Activated CD4-positive, alpha-beta memory T cell treated with anti-CD3 and anti-CD28 coated beads, Interleukin-2, amount 10 ng/mL, durations not matched to agents 7 days and 5 days (primary cell): ENCODE measurements around the gene ARID3A. TPM values are rescaled to one million over a fixed set of nuclear protein-coding genes. Genes with fewer than 3 reads are reported as not detected.

ENCODE experiments used
- CTCF ChIA-PET: fragments of 350-600 bp; sonication (Branson Sonifier 250); formaldehyde crosslinking; loops from one replicate; lab custom pipeline; 2021; ENCODE audit warnings: antibody characterized with exemption, inconsistent platforms; lab: Charles Lee
- POLR2A ChIA-PET: fragments of 350-600 bp; sonication (Branson Sonifier 250); formaldehyde crosslinking; loops from one replicate; lab custom pipeline; 2021; ENCODE audit warnings: antibody characterized with exemption; lab: Charles Lee
- DNase-seq: peaks from one replicate; pipeline ENCODE4 v3.0.0-alpha.2; 2020
- H3K27ac Mint-ChIP-seq: one replicate; pipeline ENCODE4 v1.8.0; 2021; ENCODE audit warnings: mild to moderate bottlenecking, mixed read lengths
- H3K27me3 Mint-ChIP-seq: one replicate; pipeline ENCODE4 v1.8.0; 2021; ENCODE audit warnings: mixed read lengths
- H3K36me3 Mint-ChIP-seq: one replicate; pipeline ENCODE4 v1.8.0; 2021; ENCODE audit warnings: low read depth, mixed read lengths
- H3K4me1 Mint-ChIP-seq: one replicate; pipeline ENCODE4 v1.8.0; 2021; ENCODE audit warnings: mixed read lengths
- H3K4me3 Mint-ChIP-seq: one replicate; pipeline ENCODE4 v1.8.0; 2021; ENCODE audit warnings: mild to moderate bottlenecking, mixed read lengths
- H3K9me3 Mint-ChIP-seq: one replicate; pipeline ENCODE4 v1.8.0; 2021; ENCODE audit warnings: mixed read lengths
- total RNA-seq, 2 experiments: library from RNA; stranded (reverse); gene quantifications; one replicate each; pipeline ENCODE4 v1.2.3, GENCODE V29; 2021

Gene ARID3A
- total RNA-seq, 2 experiments from 2014 or later = 32.4 to 34.0 TPM

- CTCF ChIA-PET = no interaction called here
- no peak for DNase-seq
- Mint-ChIP-seq H3K36me3 (peaks cover 20% of the 10 kb centered on the region), H3K4me1 (peaks cover 16% of the 10 kb centered on the region), H3K9me3 (no peaks in the 10 kb centered on the region), H3K27me3 (no peaks in the 10 kb centered on the region), H3K27ac (no peak overlapping the region), H3K4me3 (no peak overlapping the region)
- POLR2A ChIA-PET = no interaction called here
Measured at GRCh38 chr19:989381-990081, 63.7 kb downstream of the ARID3A start.

GRCh38 chr19:990119-990571, 64.3 kb downstream of the ARID3A start:
- Mint-ChIP-seq H3K4me3 (no peak overlapping the region), H3K9me3 (no peaks in the 10 kb centered on the region), H3K4me1 (peaks cover 10% of the 10 kb centered on the region), H3K36me3 (peaks cover 20% of the 10 kb centered on the region), H3K27me3 (no peaks in the 10 kb centered on the region), H3K27ac (no peak overlapping the region)
- CTCF ChIA-PET = no interaction called here
- no peak for DNase-seq
- POLR2A ChIA-PET = no interaction called here

GRCh38 chr19:990746-991145, 64.9 kb downstream of the ARID3A start:
- Mint-ChIP-seq H3K4me1 (peaks cover 7% of the 10 kb centered on the region), H3K27me3 (no peaks in the 10 kb centered on the region), H3K9me3 (no peaks in the 10 kb centered on the region), H3K4me3 (no peak overlapping the region), H3K36me3 (peaks cover 20% of the 10 kb centered on the region), H3K27ac (no peak overlapping the region)
- POLR2A ChIA-PET = no interaction called here
- CTCF ChIA-PET = no interaction called here
- DNase-seq = no peak

GRCh38 chr19:991174-991931, 65.5 kb downstream of the ARID3A start:
- Mint-ChIP-seq H3K4me3 (no peak overlapping the region), H3K36me3 (peaks cover 19% of the 10 kb centered on the region), H3K27ac (no peak overlapping the region), H3K4me1 (peaks cover 8% of the 10 kb centered on the region), H3K27me3 (peaks cover 2% of the 10 kb centered on the region), H3K9me3 (no peaks in the 10 kb centered on the region)
- POLR2A ChIA-PET = no interaction called here
- peak; percentile 66 for DNase-seq
- CTCF ChIA-PET = no interaction called here

GRCh38 chr19:991932-992669, 66.3 kb downstream of the ARID3A start:
- CTCF ChIA-PET = no interaction called here
- H3K36me3 Mint-ChIP-seq = peaks cover 13% of the 10 kb centered on the region
- DNase-seq = no peak
- POLR2A ChIA-PET = no interaction called here
- no peak overlapping the region for H3K27ac Mint-ChIP-seq
- H3K4me1 Mint-ChIP-seq = peaks cover 11% of the 10 kb centered on the region
- no peak overlapping the region for H3K4me3 Mint-ChIP-seq
- H3K27me3 Mint-ChIP-seq = peaks cover 6% of the 10 kb centered on the region
- no peaks in the 10 kb centered on the region for H3K9me3 Mint-ChIP-seq

- H3K36me3 Mint-ChIP-seq = peaks cover 11% of the 10 kb centered on the region
Measured at GRCh38 chr19:992670-993055, 66.8 kb downstream of the ARID3A start.

GRCh38 chr19:993361-993830, 67.6 kb downstream of the ARID3A start:
- POLR2A ChIA-PET = no interaction called here
- CTCF ChIA-PET = no interaction called here
- H3K9me3 Mint-ChIP-seq = no peaks in the 10 kb centered on the region

More at GRCh38 chr19:992670-993055, 66.8 kb downstream of the ARID3A start:
- no peak for DNase-seq
- H3K27ac Mint-ChIP-seq = no peak overlapping the region
- peaks cover 8% of the 10 kb centered on the region for H3K27me3 Mint-ChIP-seq
- no peak overlapping the region for H3K4me3 Mint-ChIP-seq
- peaks cover 11% of the 10 kb centered on the region for H3K4me1 Mint-ChIP-seq
- H3K9me3 Mint-ChIP-seq = no peaks in the 10 kb centered on the region
- ChIA-PET POLR2A (no interaction called here), CTCF (no interaction called here)

GRCh38 chr19:993831-994393, 68.1 kb downstream of the ARID3A start:
- Mint-ChIP-seq H3K4me1 (peaks cover 11% of the 10 kb centered on the region), H3K27ac (no peak overlapping the region), H3K27me3 (peaks cover 17% of the 10 kb centered on the region), H3K36me3 (peaks cover 11% of the 10 kb centered on the region), H3K4me3 (no peak overlapping the region), H3K9me3 (no peaks in the 10 kb centered on the region)
- POLR2A ChIA-PET = no interaction called here
- CTCF ChIA-PET = interaction anchor here (0.7 kb wide), 1 partner anchor 28 kb away, joined by 3 read pairs; no protein-coding TSS in a partner anchor
- no peak for DNase-seq

More at GRCh38 chr19:993361-993830, 67.6 kb downstream of the ARID3A start:
- Mint-ChIP-seq H3K27me3 (peaks cover 14% of the 10 kb centered on the region), H3K36me3 (peaks cover 11% of the 10 kb centered on the region), H3K4me1 (peaks cover 11% of the 10 kb centered on the region), H3K4me3 (no peak overlapping the region), H3K27ac (no peak overlapping the region)
- no peak for DNase-seq

GRCh38 chr19:994516-994915, 68.7 kb downstream of the ARID3A start:
- H3K4me3 Mint-ChIP-seq = no peak overlapping the region

GRCh38 chr19:995051-995827, 69.4 kb downstream of the ARID3A start:
- H3K4me3 Mint-ChIP-seq = no peak overlapping the region
- ChIA-PET CTCF (interaction anchor here (1.9 kb wide), 1 partner anchor 11 kb away, joined by 9 read pairs; the partner anchor contains the start of gene WDR18), POLR2A (interaction anchor here (2.3 kb wide), 1 partner anchor 11 kb away, joined by 18 read pairs; the partner anchor contains the start of gene WDR18)
- H3K36me3 Mint-ChIP-seq = peaks cover 11% of the 10 kb centered on the region
- no peak for DNase-seq
- peaks cover 26% of the 10 kb centered on the region for H3K27me3 Mint-ChIP-seq
- no peaks in the 10 kb centered on the region for H3K9me3 Mint-ChIP-seq
- no peak overlapping the region for H3K27ac Mint-ChIP-seq
- H3K4me1 Mint-ChIP-seq = peaks cover 11% of the 10 kb centered on the region

More at GRCh38 chr19:994516-994915, 68.7 kb downstream of the ARID3A start:
- Mint-ChIP-seq H3K27me3 (peaks cover 23% of the 10 kb centered on the region), H3K27ac (no peak overlapping the region), H3K9me3 (no peaks in the 10 kb centered on the region), H3K4me1 (peaks cover 11% of the 10 kb centered on the region), H3K36me3 (peaks cover 11% of the 10 kb centered on the region)
- CTCF ChIA-PET = interaction anchor here (0.7 kb wide), 1 partner anchor 28 kb away, joined by 3 read pairs; no protein-coding TSS in a partner anchor
- no peak for DNase-seq
- POLR2A ChIA-PET = interaction anchor here (2.3 kb wide), 1 partner anchor 10 kb away, joined by 18 read pairs; the partner anchor contains the start of gene WDR18

- Mint-ChIP-seq H3K9me3 (no peaks in the 10 kb centered on the region), H3K27me3 (peaks cover 28% of the 10 kb centered on the region), H3K4me1 (peaks cover 13% of the 10 kb centered on the region), H3K36me3 (peaks cover 5% of the 10 kb centered on the region), H3K27ac (peak overlapping the region; percentile 26), H3K4me3 (peak overlapping the region; percentile 32)
- ChIA-PET POLR2A (interaction anchor here (0.9 to 2.3 kb wide), 4 partner anchors 9 to 133 kb away, joined by 3 to 18 read pairs (median 4); partner anchors contain the start of gene WDR18), CTCF (interaction anchor here (1.2 to 1.9 kb wide), 2 partner anchors 12 to 133 kb away, joined by 3 to 9 read pairs; partner anchors contain the start of gene WDR18)
- peak; percentile 74 for DNase-seq
Measured at GRCh38 chr19:996051-996838, 70.4 kb downstream of the ARID3A start.
